Endothelial cell of umbilical vein (primary cell): ENCODE data around the gene KSR1. TPM values are rescaled to one million over a fixed set of nuclear protein-coding genes. Genes with fewer than 3 reads are reported as not detected.

Experiments used
- BruUV-seq: library from RNA; stranded (reverse); fragments of 400-500 nt; replicated peaks from 2 replicates; lab custom pipeline; 2021; lab: Mats Ljungman, UMichigan
- CTCF ChIA-PET: fragments of 300-600, 350-600 bp; sonication (Branson Sonifier 250); formaldehyde crosslinking; loops from one replicate; lab custom pipeline; 2021; ENCODE audit warnings: antibody characterized with exemption, inconsistent platforms; lab: Charles Lee
- POLR2A ChIA-PET: fragments of 300-600, 350-600 bp; sonication (Branson Sonifier 250); formaldehyde crosslinking; loops from one replicate; lab custom pipeline; 2021; ENCODE audit warnings: antibody characterized with exemption, inconsistent platforms; lab: Charles Lee
- DNase-seq: peaks from one replicate; pipeline ENCODE4 v3.0.0-alpha.2; 2011; ENCODE audit warnings: low read depth, low spot score
- FAIRE-seq: peaks from 2 replicates; lab custom pipeline; 2011; peaks lifted over from hg19 to GRCh38; lab: Jason Lieb, UNC
- H2AFZ ChIP-seq: 2 replicates; pipeline ENCODE4 v1.6.0; 2012; ENCODE audit warnings: low read depth, low read length, control low read depth, inconsistent platforms
- H3K27ac ChIP-seq: 2 replicates; pipeline ENCODE4 v1.5.1; 2011; ENCODE audit warnings: low read depth, mild to moderate bottlenecking, control low read depth, low read length, moderate library complexity; ENCODE audit not compliant: insufficient read depth
- H3K27me3 ChIP-seq, 2 experiments: 2 replicates each; pipeline versions ENCODE4 v1.6.0 to v1.6.1; 2011; ENCODE audit warnings: low read length in 2 of 2, mixed read lengths in 1 of 2; ENCODE audit not compliant: control insufficient read depth in 2 of 2, insufficient read depth in 2 of 2
- H3K36me3 ChIP-seq, 2 experiments: 2 replicates in 1 of 2; 3 replicates in 1 of 2; pipeline ENCODE4 v1.5.1; 2011; ENCODE audit warnings: low read length in 2 of 2, mild to moderate bottlenecking in 1 of 2, moderate library complexity in 1 of 2; ENCODE audit not compliant: control insufficient read depth in 2 of 2, insufficient read depth in 2 of 2; ENCODE audit errors: extremely low read depth in 1 of 2
- H3K4me1 ChIP-seq: 3 replicates; pipeline ENCODE4 v1.5.1; 2011; ENCODE audit warnings: mild to moderate bottlenecking, low read length; ENCODE audit not compliant: control insufficient read depth, insufficient read depth; ENCODE audit errors: extremely low read depth
- H3K4me2 ChIP-seq: 2 replicates; pipeline ENCODE4 v1.6.1; 2011; ENCODE audit warnings: low read length, control low read depth, mixed read lengths; ENCODE audit not compliant: insufficient read depth
- H3K4me3 ChIP-seq, 3 experiments: fragments of 200-600 bp in 1 of 3; sonication (generic), shearing (Covaris generic) in 1 of 3; replicated peaks in 1 of 3; 2 replicates each; pipeline ENCODE4 v1.5.1; 2011 to 2016; ENCODE audit warnings: control low read depth in 3 of 3, low read length in 3 of 3, mild to moderate bottlenecking in 2 of 3, inconsistent platforms in 1 of 3, low read depth in 1 of 3, moderate library complexity in 1 of 3; ENCODE audit not compliant: insufficient read depth in 1 of 3
- H3K79me2 ChIP-seq: 2 replicates; pipeline ENCODE4 v1.6.0; 2012; ENCODE audit warnings: low read length, inconsistent platforms; ENCODE audit not compliant: control insufficient read depth, insufficient read depth
- H3K9ac ChIP-seq: replicated peaks from 2 replicates; pipeline ENCODE3; 2011; ENCODE audit warnings: low read length, control low read depth; ENCODE audit not compliant: insufficient read depth; ENCODE audit errors: extremely low read depth
- H3K9me1 ChIP-seq: replicated peaks from 3 replicates; pipeline ENCODE4 v1.6.0; 2011; ENCODE audit warnings: mild to moderate bottlenecking, low read length; ENCODE audit not compliant: control insufficient read depth, insufficient read depth; ENCODE audit errors: extremely low read depth
- H3K9me3 ChIP-seq: replicated peaks from 2 replicates; pipeline ENCODE4 v1.5.1; 2012; ENCODE audit warnings: low read length, inconsistent platforms; ENCODE audit not compliant: control insufficient read depth, insufficient read depth
- H4K20me1 ChIP-seq: replicated peaks from 2 replicates; pipeline ENCODE3; 2011; ENCODE audit warnings: mild to moderate bottlenecking, low read length; ENCODE audit not compliant: control insufficient read depth, insufficient read depth; ENCODE audit errors: extremely low read depth
- EZH2 ChIP-seq: IDR thresholded peaks from 2 replicates; pipeline ENCODE4 v1.6.1; 2012; ENCODE audit warnings: borderline replicate concordance, low read depth, mild to moderate bottlenecking, moderate library complexity, low read length, inconsistent platforms; ENCODE audit not compliant: severe bottlenecking
- FOS ChIP-seq: IDR thresholded peaks from 2 replicates; pipeline ENCODE4 v1.6.1; 2011; ENCODE audit warnings: mild to moderate bottlenecking, low read length, moderate library complexity, borderline replicate concordance; ENCODE audit not compliant: insufficient read depth
- GATA2 ChIP-seq: IDR thresholded peaks from 2 replicates; pipeline ENCODE4 v1.7.0; 2011; ENCODE audit warnings: low read depth, mild to moderate bottlenecking, moderate library complexity, mixed read lengths, low read length; ENCODE audit not compliant: insufficient read length, insufficient read depth
- JUN ChIP-seq: IDR thresholded peaks from 2 replicates; pipeline ENCODE4 v1.6.1; 2011; ENCODE audit warnings: borderline replicate concordance, low read depth; ENCODE audit not compliant: insufficient read length, insufficient read depth
- MYC ChIP-seq: IDR thresholded peaks from one replicate; pipeline ENCODE4 v1.6.1; 2011; ENCODE audit warnings: mild to moderate bottlenecking, low read depth, low read length
- POLR2A ChIP-seq: IDR thresholded peaks from 2 replicates; pipeline ENCODE4 v1.6.1; 2012; ENCODE audit warnings: low read depth, mild to moderate bottlenecking, control low read depth, low read length
- POLR2AphosphoS5 ChIP-seq: IDR thresholded peaks from 2 replicates; pipeline ENCODE4 v1.6.1; 2012; ENCODE audit warnings: low read depth, mild to moderate bottlenecking, control low read depth, low read length, moderate library complexity; ENCODE audit not compliant: insufficient read depth
- dilution Hi-C: fragments of 300-500 bp; cut with MboI; formaldehyde crosslinking; loops from one replicate; pipeline ENCODE4 v1.15.0; 2019; ENCODE audit warnings: low sequenced_read_pairs; ENCODE audit not compliant: extremely low pct_ligation_motif_present
- intact Hi-C: fragments of 100-400 bp; cut with micrococcal nuclease; formaldehyde crosslinking; loops from one replicate; pipeline ENCODE4 v1.10.0; 2022
- polyA plus RNA-seq, 4 experiments: library from polyadenylated mRNA; depleted of rRNA in 3 of 4; stranded (reverse) in 3 of 4; unstranded in 1 of 4; fragments of >200 nt; gene quantifications; 2 replicates each; pipeline versions ENCODE4 v1.2.1 to v1.2.3, GENCODE V29; 2011 to 2012; ENCODE audit warnings: missing spikeins in 1 of 4
- total RNA-seq: library from RNA; stranded (reverse); gene quantifications from 2 replicates; pipeline ENCODE4 v1.2.3, GENCODE V29; 2021
- TF ChIP-seq, protein P1 (sequence below), 2 donors: IDR thresholded peaks; 1 replicate in 1 of 2; 2 replicates in 1 of 2; pipeline ENCODE4 v1.5.1; 2011; ENCODE audit warnings: low read length in 2 of 2, mild to moderate bottlenecking in 2 of 2, moderate library complexity in 2 of 2, control low read depth in 1 of 2, inconsistent platforms in 1 of 2, low read depth in 1 of 2; ENCODE audit not compliant: insufficient read depth in 1 of 2; ENCODE audit errors: extremely low read depth in 1 of 2
- TF ChIP-seq, protein P2 (sequence below): IDR thresholded peaks from 2 replicates; pipeline ENCODE4 v1.6.1; 2011; ENCODE audit not compliant: insufficient read depth, insufficient read length

The KSR1 gene
- total and polyA plus RNA-seq, 2 donors (not counting 3 experiments of a cell fraction or from before 2014, with no cell fraction given) = 35.4 to 80.2 TPM

DNA sequence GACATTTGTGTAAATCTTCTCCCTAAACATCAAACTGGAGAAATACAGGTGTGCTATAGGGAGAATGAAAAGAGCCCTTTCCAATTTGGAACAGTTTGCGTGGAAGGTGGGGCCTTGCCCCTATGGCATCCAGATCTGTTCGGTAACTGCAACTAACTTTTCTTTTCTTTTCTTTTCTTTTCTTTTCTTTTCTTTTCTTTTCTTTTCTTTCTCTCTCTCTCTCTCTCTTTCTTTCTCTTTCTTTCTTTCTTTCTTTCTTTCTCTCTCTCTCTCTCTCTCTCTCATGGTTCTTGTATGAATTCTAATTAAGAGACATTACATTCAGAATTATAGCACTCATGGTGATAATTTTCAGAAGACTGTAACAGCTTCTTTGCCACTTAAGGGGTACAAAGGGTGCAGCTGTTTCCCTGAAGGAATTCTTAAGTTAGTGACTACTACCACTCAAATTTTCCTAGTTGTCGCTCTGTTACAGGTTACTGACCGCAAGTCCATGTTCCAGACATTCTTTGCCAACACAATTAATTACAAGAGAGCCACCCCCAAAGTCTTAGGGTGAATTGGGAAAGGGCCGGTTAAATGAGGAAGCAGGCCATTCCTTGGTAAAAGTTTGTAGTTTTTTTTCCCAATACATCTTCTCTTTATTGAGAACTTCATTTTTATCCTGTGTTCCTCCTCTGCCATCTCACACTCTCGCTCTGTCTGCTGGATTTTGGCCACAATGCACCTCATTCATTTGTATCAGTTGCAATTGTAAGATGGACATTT is 69.8 kb downstream of the KSR1 start:
- Histone ChIP-seq H3K9me1 (no peaks in the 10 kb centered on the region), H3K4me3 (no peak overlapping the region), H2AFZ (no peak overlapping the region), H3K27me3 (no peaks in the 10 kb centered on the region), H3K79me2 (peaks cover 10% of the 10 kb centered on the region), H4K20me1 (peaks cover 2% of the 10 kb centered on the region), H3K9me3 (no peaks in the 10 kb centered on the region), H3K36me3 (no peaks in the 10 kb centered on the region), H3K4me1 (peaks cover 10% of the 10 kb centered on the region), H3K9ac (no peak overlapping the region), H3K4me2 (no peak overlapping the region), H3K27ac (no peak overlapping the region)
- DNase-seq = no peak
- dilution Hi-C loops (no loop called here), intact Hi-C loops (no loop called here)
- CTCF ChIA-PET = interaction anchor here (1.0 kb wide), 1 partner anchor 12 kb away, joined by 4 read pairs; no protein-coding TSS in a partner anchor
- TF ChIP-seq, protein P1, sequence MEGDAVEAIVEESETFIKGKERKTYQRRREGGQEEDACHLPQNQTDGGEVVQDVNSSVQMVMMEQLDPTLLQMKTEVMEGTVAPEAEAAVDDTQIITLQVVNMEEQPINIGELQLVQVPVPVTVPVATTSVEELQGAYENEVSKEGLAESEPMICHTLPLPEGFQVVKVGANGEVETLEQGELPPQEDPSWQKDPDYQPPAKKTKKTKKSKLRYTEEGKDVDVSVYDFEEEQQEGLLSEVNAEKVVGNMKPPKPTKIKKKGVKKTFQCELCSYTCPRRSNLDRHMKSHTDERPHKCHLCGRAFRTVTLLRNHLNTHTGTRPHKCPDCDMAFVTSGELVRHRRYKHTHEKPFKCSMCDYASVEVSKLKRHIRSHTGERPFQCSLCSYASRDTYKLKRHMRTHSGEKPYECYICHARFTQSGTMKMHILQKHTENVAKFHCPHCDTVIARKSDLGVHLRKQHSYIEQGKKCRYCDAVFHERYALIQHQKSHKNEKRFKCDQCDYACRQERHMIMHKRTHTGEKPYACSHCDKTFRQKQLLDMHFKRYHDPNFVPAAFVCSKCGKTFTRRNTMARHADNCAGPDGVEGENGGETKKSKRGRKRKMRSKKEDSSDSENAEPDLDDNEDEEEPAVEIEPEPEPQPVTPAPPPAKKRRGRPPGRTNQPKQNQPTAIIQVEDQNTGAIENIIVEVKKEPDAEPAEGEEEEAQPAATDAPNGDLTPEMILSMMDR (IDR thresholded peaks at IDR 0.05; ENCODE audit: extremely low read depth in 1 of 2, insufficient read depth in 1 of 2, low read depth in 1 of 2, low read length in 2 of 2) = no peak
- TF ChIP-seq EZH2 (no peak), POLR2A (no peak), FOS (no peak), JUN (no peak), POLR2AphosphoS5 (no peak), MYC (no peak), GATA2 (no peak)
- TF ChIP-seq, protein P2, sequence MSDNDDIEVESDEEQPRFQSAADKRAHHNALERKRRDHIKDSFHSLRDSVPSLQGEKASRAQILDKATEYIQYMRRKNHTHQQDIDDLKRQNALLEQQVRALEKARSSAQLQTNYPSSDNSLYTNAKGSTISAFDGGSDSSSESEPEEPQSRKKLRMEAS = no peak
- FAIRE-seq = no peak
- POLR2A ChIA-PET = no interaction called here
- BruUV-seq = no TSS peak
